HG03175 (cell line): ENCODE data around the gene DSG1.
"Not testable (repeated sequence)": the region's sequence is repeated elsewhere in the genome, so short reads cannot be mapped to it uniquely, and the experiment has no call there.

Experiments used
- ATAC-seq: cut with Tn5 transposase; IDR thresholded peaks from one replicate; pipeline ENCODE4 v1.9.1; 2021; ENCODE audit warnings: mild to moderate bottlenecking, moderate library complexity; ENCODE audit not compliant: unreplicated experiment

The DSG1 gene

GRCh38 chr18:31343454-31343853 is 25.5 kb downstream of the DSG1 start:
- ATAC-seq, result no peak

- not testable (repeated sequence) for ATAC-seq
Observed at GRCh38 chr18:31353336-31353735, 35.4 kb downstream of the DSG1 start.

DNA sequence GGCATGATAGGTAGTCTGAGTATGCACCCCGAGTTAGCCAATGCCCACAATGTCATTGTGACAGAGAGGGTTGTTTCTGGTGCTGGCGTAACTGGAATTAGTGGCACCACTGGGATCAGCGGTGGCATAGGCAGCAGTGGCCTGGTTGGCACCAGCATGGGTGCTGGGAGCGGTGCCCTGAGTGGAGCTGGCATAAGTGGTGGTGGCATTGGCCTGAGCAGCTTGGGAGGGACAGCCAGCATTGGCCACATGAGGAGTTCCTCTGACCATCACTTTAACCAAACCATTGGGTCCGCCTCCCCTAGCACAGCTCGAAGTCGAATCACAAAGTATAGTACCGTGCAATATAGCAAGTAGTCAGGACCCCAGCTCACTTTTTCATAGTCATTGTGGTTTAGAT is 37.0 kb downstream of the DSG1 start:
- no peak for ATAC-seq

GRCh38 chr18:31356025-31356424 is 38.1 kb downstream of the DSG1 start:
- ATAC-seq, result no peak

GRCh38 chr18:31364190-31364589 is 46.2 kb downstream of the DSG1 start:
- ATAC-seq, result no peak

- ATAC-seq, result no peak
Observed at GRCh38 chr18:31369478-31369877, 51.5 kb downstream of the DSG1 start.

GRCh38 chr18:31371989-31372388 is 54.0 kb downstream of the DSG1 start:
- no peak for ATAC-seq

DNA sequence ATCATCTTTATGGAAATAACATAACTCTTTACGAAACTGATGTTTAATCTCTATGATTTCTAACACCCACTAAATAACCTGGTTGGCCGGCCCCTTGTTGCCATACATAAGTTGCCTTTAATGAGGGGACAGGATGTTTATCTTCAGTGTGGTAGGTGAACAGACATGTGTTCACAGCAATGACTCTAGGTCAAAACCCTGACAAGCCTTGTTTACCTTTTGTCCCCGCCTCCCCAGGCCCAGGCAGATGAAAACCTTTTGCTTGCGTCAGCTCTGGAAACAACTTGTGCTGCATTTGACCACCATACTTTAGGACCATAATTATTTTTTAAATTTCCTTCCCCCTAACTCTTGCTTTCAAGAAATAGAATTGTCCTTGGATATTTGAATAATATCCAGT is 55.7 kb downstream of the DSG1 start:
- no peak for ATAC-seq

GRCh38 chr18:31376477-31376876 is 58.5 kb downstream of the DSG1 start, which contains the start of gene DSG4:
TSS of gene DSG4 (plus strand) at chr18:31376777. CDS start at chr18:31376912, 135 bp downstream.
- ATAC-seq, result no peak

- ATAC-seq, result no peak
Observed at GRCh38 chr18:31380912-31381311, 63.0 kb downstream of the DSG1 start.

- no peak for ATAC-seq
Observed at GRCh38 chr18:31382107-31382506, 64.1 kb downstream of the DSG1 start.

GRCh38 chr18:31386741-31387140 is 68.8 kb downstream of the DSG1 start:
- ATAC-seq, result no peak

DNA sequence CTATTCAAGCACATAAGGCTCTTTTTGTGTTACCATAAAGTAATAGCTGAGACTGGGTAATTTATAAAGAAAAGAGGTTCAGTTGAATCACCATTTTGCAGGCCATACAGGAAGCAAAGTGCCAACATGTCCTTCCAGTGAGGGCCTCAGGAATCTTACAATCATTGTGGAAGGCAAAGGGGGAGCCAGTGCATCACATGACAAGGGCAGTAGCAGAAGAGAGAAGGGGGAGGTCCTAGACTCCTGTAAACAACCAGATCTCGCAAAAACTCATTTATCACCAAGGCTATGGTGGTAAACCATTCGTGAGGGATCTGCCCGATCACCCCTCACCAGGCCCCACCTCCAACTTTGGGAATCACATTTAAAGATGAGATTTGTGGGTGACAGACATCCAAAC is 75.3 kb downstream of the DSG1 start:
- no peak for ATAC-seq

DNA sequence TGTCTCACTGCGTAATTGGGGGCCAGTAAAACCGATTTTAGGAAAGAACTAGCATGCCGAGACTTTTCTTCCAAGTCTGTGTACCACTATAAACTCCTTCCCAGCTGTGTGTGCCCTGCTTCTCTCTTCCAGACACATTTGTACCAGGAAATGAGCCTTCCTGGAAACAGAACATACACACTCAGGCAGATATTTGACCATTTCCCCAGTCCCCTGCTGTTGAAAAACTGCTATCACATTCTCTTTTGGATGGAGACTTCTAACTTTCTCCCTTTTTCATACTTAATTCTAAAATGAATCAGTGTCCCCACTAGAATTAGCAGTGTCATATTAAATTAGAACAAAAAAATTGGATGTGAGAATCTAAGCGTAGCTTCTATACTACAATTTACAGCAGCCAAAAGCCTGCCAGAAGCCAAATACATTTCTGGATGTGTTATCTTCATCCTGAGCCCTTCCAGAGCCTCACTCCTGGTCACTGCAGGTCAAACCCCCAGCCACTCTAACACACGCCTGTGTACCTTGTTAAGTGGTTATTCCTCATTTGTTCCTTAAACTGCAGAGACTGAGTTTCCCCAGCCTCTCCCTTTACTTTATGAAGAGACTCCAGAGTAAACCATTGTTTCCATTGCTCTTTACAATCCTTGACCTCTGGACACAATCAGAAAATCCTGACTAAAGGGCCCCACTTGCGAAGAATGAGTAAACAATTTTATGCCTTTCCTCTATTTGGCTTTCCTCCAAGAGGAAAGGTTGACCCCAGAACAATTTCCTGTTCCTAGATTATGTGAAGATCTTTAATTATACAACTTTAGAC is 79.0 kb downstream of the DSG1 start:
- no peak for ATAC-seq

GRCh38 chr18:31398191-31398590 is 80.2 kb downstream of the DSG1 start:
- ATAC-seq, result no peak

- ATAC-seq, result no peak
Observed at GRCh38 chr18:31399306-31400032, 81.5 kb downstream of the DSG1 start.

DNA sequence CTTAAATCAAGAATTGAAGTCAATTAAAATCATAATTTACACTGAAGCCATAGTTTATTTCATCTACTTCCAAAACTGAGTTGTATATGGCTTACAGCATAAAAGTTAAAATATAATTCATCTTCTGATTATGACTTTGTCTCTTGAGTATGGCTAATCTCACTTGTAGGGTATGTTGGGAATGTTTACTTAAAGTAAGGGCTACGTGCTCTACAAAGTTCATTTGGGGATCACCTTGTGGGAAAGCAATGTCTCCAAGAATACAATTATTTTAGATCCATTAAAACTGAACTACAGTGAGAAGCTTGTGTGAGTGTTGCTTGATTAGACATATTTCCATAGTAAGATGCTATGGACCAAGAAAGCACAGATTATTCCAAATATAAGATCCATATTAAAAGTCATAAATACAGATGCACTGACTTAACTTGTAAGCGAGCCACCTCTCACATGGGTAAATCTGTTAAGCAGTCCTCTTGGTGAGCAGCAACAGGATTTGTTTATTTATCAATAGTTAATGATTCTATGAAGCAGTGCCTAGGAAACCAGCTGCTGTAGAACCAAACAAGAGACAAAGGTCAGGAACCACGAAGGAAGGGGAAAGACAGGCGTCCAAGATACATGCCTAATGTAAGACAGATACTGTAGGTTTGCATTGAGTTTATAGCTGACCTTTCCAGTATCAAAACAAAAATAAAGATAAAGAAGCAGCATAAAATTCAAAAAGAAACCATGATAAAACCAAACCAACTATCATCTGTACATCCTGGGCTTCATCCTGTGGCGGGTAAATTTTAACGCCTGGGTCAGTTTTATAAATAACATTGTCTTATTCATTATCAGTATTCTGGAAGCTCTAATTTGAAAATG is 83.4 kb downstream of the DSG1 start:
- no peak for ATAC-seq

GRCh38 chr18:31402026-31402373 is 84.0 kb downstream of the DSG1 start:
- no peak for ATAC-seq

- ATAC-seq, result no peak
Observed at GRCh38 chr18:31403409-31403808, 85.4 kb downstream of the DSG1 start.
